ENCODE data around the gene LIMA1.

DNA sequence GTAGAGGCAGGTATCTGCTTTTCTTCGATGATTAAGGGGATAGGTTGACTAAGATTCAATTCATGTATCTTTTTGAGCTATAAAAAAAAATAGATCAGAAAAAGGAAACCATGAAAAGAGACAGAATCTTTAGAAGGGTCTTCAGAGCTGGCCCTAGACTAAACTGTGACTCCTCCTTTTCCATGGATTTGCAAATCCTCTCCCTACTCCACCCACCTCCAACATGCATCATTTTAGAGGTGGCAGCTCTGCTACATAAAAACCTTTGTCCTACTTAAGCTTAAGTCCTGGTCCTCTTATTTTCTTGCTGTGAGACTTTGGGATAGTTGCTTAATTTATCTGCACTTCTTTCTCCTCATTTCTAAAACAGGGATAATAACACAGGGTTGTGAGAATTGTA, 48.4 kb upstream of the LIMA1 start:
- TF ChIP-seq, protein P1, sequence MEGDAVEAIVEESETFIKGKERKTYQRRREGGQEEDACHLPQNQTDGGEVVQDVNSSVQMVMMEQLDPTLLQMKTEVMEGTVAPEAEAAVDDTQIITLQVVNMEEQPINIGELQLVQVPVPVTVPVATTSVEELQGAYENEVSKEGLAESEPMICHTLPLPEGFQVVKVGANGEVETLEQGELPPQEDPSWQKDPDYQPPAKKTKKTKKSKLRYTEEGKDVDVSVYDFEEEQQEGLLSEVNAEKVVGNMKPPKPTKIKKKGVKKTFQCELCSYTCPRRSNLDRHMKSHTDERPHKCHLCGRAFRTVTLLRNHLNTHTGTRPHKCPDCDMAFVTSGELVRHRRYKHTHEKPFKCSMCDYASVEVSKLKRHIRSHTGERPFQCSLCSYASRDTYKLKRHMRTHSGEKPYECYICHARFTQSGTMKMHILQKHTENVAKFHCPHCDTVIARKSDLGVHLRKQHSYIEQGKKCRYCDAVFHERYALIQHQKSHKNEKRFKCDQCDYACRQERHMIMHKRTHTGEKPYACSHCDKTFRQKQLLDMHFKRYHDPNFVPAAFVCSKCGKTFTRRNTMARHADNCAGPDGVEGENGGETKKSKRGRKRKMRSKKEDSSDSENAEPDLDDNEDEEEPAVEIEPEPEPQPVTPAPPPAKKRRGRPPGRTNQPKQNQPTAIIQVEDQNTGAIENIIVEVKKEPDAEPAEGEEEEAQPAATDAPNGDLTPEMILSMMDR (IDR thresholded peaks at IDR 0.05 in 2 of 3, conservative IDR thresholded peaks at IDR 0.05 in 1 of 3; ENCODE audit: insufficient read depth in 2 of 3, low read depth in 1 of 3, low read length in 3 of 3) = no peak
- TF ChIP-seq, protein P2, sequence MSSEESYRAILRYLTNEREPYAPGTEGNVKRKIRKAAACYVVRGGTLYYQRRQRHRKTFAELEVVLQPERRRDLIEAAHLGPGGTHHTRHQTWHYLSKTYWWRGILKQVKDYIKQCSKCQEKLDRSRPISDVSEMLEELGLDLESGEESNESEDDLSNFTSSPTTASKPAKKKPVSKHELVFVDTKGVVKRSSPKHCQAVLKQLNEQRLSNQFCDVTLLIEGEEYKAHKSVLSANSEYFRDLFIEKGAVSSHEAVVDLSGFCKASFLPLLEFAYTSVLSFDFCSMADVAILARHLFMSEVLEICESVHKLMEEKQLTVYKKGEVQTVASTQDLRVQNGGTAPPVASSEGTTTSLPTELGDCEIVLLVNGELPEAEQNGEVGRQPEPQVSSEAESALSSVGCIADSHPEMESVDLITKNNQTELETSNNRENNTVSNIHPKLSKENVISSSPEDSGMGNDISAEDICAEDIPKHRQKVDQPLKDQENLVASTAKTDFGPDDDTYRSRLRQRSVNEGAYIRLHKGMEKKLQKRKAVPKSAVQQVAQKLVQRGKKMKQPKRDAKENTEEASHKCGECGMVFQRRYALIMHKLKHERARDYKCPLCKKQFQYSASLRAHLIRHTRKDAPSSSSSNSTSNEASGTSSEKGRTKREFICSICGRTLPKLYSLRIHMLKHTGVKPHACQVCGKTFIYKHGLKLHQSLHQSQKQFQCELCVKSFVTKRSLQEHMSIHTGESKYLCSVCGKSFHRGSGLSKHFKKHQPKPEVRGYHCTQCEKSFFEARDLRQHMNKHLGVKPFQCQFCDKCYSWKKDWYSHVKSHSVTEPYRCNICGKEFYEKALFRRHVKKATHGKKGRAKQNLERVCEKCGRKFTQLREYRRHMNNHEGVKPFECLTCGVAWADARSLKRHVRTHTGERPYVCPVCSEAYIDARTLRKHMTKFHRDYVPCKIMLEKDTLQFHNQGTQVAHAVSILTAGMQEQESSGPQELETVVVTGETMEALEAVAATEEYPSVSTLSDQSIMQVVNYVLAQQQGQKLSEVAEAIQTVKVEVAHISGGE (CRISPR knock-in tag; IDR thresholded peaks at IDR 0.05) = no peak
- TF ChIP-seq ARHGAP35 (IDR thresholded peaks at IDR 0.05; ENCODE audit: partially characterized antibody) = no peak
- TF ChIP-seq, protein P3, sequence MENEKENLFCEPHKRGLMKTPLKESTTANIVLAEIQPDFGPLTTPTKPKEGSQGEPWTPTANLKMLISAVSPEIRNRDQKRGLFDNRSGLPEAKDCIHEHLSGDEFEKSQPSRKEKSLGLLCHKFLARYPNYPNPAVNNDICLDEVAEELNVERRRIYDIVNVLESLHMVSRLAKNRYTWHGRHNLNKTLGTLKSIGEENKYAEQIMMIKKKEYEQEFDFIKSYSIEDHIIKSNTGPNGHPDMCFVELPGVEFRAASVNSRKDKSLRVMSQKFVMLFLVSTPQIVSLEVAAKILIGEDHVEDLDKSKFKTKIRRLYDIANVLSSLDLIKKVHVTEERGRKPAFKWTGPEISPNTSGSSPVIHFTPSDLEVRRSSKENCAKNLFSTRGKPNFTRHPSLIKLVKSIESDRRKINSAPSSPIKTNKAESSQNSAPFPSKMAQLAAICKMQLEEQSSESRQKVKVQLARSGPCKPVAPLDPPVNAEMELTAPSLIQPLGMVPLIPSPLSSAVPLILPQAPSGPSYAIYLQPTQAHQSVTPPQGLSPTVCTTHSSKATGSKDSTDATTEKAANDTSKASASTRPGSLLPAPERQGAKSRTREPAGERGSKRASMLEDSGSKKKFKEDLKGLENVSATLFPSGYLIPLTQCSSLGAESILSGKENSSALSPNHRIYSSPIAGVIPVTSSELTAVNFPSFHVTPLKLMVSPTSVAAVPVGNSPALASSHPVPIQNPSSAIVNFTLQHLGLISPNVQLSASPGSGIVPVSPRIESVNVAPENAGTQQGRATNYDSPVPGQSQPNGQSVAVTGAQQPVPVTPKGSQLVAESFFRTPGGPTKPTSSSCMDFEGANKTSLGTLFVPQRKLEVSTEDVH (IDR thresholded peaks at IDR 0.05; ENCODE audit: low read depth, partially characterized antibody) = no peak
- TF ChIP-seq, protein P4, sequence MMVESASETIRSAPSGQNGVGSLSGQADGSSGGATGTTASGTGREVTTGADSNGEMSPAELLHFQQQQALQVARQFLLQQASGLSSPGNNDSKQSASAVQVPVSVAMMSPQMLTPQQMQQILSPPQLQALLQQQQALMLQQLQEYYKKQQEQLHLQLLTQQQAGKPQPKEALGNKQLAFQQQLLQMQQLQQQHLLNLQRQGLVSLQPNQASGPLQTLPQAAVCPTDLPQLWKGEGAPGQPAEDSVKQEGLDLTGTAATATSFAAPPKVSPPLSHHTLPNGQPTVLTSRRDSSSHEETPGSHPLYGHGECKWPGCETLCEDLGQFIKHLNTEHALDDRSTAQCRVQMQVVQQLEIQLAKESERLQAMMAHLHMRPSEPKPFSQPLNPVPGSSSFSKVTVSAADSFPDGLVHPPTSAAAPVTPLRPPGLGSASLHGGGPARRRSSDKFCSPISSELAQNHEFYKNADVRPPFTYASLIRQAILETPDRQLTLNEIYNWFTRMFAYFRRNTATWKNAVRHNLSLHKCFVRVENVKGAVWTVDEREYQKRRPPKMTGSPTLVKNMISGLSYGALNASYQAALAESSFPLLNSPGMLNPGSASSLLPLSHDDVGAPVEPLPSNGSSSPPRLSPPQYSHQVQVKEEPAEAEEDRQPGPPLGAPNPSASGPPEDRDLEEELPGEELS (CRISPR knock-in tag; IDR thresholded peaks at IDR 0.05; ENCODE audit: borderline replicate concordance) = no peak
- TF ChIP-seq PHTF2 (CRISPR knock-in tag; IDR thresholded peaks at IDR 0.05) = no peak
- TF ChIP-seq SMC3 (conservative IDR thresholded peaks at IDR 0.05; ENCODE audit: insufficient read depth, low read depth, low read length) = no peak
- TF ChIP-seq FOS (IDR thresholded peaks at IDR 0.05; ENCODE audit: extremely low read depth, insufficient read length) = no peak
- TF ChIP-seq ZNF354B (CRISPR knock-in tag; IDR thresholded peaks at IDR 0.05) = no peak
- TF ChIP-seq, protein P5, sequence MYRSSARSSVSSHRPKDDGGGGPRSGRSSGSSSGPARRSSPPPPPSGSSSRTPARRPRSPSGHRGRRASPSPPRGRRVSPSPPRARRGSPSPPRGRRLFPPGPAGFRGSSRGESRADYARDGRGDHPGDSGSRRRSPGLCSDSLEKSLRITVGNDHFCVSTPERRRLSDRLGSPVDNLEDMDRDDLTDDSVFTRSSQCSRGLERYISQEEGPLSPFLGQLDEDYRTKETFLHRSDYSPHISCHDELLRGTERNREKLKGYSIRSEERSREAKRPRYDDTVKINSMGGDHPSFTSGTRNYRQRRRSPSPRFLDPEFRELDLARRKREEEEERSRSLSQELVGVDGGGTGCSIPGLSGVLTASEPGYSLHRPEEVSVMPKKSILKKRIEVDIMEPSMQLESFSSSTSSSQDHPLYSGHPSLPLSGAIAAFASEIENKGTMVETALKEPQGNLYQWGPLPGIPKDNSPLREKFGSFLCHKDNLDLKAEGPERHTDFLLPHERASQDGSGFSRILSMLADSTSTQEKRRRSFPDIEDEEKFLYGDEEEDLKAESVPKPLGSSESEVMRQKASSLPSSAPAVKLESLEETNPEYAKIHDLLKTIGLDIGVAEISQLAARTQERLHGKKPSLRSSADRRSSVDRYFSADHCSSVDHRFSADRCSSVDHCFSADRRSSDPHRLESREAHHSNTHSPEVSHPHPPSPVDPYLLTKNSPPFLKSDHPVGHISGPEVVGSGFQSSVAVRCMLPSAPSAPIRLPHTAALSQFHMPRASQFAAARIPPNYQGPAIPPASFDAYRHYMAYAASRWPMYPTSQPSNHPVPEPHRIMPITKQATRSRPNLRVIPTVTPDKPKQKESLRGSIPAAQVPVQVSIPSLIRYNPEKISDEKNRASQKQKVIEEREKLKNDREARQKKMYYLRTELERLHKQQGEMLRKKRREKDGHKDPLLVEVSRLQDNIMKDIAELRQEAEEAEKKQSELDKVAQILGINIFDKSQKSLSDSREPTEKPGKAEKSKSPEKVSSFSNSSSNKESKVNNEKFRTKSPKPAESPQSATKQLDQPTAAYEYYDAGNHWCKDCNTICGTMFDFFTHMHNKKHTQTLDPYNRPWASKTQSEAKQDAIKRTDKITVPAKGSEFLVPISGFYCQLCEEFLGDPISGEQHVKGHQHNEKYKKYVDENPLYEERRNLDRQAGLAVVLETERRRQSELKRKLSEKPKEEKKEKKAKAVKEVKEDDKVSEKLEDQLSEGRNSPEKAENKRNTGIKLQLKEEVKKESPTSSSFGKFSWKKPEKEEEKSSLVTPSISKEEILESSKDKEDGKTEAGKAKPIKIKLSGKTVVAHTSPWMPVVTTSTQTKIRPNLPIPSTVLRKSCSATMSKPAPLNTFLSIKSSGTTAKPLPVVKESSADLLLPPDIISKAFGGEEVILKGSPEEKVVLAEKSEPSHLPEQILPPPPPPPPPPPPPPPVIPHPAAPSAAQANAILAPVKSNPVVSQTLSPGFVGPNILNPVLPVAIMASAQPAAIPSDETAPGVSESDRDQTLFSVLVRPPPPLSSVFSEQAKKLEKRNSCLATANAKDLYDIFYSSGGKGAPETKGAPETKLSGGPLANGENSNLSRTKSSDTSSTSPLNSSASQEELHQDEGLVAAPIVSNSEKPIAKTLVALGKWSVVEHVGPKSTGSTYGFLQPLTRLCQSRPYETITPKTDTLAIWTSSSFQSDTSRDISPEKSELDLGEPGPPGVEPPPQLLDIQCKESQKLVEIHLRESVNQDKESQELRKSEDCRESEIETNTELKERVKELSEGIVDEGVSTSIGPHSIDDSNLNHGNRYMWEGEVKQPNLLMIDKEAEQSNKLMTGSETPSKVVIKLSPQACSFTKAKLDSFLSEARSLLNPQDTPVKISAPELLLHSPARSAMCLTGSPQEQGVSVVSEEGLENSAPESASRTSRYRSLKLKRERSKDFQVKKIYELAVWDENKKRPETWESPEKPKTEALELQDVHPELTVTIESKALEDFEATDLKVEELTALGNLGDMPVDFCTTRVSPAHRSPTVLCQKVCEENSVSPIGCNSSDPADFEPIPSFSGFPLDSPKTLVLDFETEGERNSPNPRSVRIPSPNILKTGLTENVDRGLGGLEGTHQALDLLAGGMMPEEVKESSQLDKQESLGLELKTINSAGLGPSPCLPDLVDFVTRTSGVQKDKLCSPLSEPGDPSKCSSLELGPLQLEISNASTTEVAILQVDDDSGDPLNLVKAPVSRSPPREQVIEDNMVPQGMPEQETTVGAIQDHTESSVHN (IDR thresholded peaks at IDR 0.05; ENCODE audit: borderline replicate concordance in 1 of 2, low read depth in 1 of 2) = no peak
- TF ChIP-seq ZBTB7A (IDR thresholded peaks at IDR 0.05; ENCODE audit: borderline replicate concordance, control insufficient read depth, low read depth, low read length) = no peak
- TF ChIP-seq SP1 (CRISPR knock-in tag; IDR thresholded peaks at IDR 0.05) = no peak
- no peak for TF ChIP-seq ZC3H4 (CRISPR knock-in tag; IDR thresholded peaks at IDR 0.05; ENCODE audit: borderline replicate concordance)
